Measurements from ENCODE around the gene SNX27.

The SNX27 gene

DNA sequence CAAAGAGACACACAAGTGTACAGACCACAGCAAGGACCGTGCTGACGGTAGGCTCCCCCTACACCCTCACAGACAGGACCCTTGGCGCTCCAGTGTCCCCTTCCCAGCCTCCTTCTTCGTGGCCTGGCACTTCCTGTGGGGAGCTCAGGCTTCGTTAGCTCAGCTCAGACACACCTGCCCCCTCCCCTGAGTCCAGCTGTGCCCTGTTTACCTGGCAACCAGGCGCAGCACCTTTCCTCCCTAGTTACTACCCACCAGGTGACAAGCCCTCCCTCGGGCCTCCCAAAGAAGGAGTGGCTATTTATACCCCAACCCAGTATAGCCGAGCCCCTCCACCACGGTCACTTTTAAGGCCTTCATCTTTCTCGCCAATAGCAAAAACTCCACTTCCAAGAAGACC lies 100.1 kb downstream of the SNX27 start:
- TF ChIP-seq, protein P1, sequence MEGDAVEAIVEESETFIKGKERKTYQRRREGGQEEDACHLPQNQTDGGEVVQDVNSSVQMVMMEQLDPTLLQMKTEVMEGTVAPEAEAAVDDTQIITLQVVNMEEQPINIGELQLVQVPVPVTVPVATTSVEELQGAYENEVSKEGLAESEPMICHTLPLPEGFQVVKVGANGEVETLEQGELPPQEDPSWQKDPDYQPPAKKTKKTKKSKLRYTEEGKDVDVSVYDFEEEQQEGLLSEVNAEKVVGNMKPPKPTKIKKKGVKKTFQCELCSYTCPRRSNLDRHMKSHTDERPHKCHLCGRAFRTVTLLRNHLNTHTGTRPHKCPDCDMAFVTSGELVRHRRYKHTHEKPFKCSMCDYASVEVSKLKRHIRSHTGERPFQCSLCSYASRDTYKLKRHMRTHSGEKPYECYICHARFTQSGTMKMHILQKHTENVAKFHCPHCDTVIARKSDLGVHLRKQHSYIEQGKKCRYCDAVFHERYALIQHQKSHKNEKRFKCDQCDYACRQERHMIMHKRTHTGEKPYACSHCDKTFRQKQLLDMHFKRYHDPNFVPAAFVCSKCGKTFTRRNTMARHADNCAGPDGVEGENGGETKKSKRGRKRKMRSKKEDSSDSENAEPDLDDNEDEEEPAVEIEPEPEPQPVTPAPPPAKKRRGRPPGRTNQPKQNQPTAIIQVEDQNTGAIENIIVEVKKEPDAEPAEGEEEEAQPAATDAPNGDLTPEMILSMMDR (conservative IDR thresholded peaks at IDR 0.05; ENCODE audit: control insufficient read depth, insufficient read depth, low read depth, low read length) = no peak
- no peak for DNase-seq (ENCODE audit: low read depth)

DNA sequence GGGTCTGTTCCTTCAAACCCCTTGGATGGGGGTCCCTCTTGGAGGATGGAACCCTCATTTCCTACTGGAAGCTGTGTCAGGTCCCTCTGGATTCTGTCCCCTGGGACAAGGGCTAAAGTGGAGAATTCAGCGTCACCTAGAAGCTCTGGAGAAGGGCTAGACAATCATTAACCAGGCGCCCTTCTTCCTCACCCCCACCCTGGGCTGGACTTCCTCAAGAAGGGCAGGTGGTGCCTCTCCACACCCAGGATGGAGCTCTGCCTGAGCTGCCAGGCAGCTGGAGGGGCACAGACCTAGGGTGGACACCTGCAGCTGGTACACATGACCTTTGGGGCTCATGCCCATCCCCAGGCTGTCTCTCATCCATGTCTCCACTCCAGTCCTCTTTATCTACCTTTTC lies 101.2 kb downstream of the SNX27 start:
- TF ChIP-seq, protein P1 (conservative IDR thresholded peaks at IDR 0.05; ENCODE audit: control insufficient read depth, insufficient read depth, low read depth, low read length) = no peak
- no peak for DNase-seq (ENCODE audit: low read depth)
- H3K4me3 ChIP-seq (ENCODE audit: control insufficient read depth, low read depth, low read length) = no peak overlapping the region

More for the DNA sequence above, 100.1 kb downstream of the SNX27 start:
- no peak overlapping the region for H3K4me3 ChIP-seq (ENCODE audit: control insufficient read depth, low read depth, low read length)

DNA sequence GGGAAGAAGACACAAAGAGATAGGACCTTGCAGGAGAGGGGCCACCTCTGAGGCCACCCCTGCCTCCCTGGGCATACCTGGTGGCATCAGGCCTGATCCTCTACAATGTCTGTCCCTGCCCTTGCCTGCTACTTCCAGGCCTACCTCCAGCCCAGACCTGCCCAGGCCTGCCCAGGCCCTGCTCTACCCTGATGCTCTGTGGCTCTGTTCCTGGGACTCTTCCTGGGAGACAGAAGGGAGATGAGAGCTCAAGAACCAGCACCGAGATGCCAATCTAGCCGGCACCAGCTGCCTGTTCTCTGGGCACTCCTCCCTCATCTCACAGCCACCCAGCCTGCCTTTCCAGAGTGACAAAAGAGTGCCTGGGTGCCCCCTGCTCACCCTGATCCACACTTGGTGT lies 102.0 kb downstream of the SNX27 start:
- DNase-seq (ENCODE audit: low read depth) = no peak
- no peak overlapping the region for H3K4me3 ChIP-seq (ENCODE audit: control insufficient read depth, low read depth, low read length)
- TF ChIP-seq, protein P1 (conservative IDR thresholded peaks at IDR 0.05; ENCODE audit: control insufficient read depth, insufficient read depth, low read depth, low read length) = no peak

DNA sequence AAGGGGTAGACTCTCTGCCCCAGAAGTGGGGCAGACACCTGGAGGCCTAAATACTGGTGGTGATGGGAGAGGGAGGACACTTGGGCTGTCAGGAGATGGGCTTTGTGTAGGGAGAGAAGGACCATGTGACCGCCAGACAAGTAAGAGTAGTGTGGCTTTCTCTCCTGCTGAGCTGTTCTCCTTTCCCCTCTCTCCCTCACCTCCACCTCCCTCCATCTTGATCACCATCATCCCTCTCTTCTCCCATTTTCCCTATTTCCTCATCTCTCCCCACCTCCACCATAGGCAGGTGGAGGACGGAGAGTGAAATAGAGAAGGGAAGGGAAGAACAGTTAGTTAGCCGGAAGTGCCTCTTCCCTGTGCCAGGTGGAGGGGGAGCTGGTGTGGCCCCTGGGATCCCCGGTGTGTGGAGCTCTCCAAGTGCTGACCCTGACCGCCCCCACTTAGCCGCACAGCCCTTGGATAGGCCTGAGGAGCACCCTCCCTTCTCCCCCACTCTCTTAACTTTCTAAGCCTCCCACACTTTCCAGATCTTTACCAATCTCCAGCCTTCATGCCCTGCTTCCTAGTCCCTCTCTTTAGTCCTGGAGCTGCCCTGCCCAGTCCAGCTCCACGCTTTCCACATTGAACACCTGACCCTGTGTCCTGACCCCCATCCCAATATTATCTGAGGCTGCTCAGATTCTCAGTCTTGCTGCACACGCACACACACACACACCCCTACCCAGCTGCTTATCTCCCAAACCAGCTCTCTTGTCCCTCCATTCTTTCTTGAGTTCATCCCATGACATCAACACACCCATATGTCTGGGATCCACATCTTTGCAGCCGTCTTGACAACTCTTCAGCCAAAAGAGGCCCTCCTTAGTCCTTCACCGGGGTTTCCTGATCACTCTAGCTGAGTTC lies 103.2 kb downstream of the SNX27 start:
- TF ChIP-seq, protein P1 (conservative IDR thresholded peaks at IDR 0.05; ENCODE audit: control insufficient read depth, insufficient read depth, low read depth, low read length) = no peak
- no peak overlapping the region for H3K4me3 ChIP-seq (ENCODE audit: control insufficient read depth, low read depth, low read length)
- DNase-seq (ENCODE audit: low read depth) = no peak

DNA sequence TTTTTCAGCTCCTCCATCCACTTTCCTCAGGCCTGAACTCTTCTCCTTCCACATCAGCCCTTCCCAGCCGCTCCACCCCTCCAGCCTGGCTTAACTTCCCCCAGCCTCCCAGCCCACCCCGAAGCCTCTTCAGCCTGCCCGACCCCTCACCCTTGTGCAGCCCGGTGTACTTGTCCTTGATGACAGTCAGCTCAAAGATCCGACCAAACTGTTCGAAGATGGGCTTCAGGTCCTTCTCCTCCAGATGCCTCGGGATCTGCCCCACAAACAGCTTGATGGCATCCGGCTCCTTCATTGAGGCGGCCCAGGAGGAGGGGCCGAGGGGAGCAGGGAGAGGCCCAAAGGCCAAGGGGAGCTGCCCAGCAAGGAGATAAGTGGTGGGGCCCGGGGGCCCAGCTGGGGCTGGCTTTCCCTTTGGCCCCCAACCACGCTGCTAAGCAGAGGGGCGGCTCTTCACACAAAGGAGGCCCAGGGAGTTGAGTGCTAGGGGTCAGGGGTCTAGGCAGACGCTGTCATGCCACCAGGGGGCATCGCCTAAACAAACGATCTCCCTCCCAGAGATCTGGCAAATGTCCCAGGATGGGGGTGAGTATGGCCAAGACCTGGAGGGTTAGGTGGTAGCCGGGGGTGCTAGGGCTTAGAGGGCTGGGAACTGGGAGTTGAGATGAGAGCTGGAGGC lies 104.0 kb downstream of the SNX27 start:
- H3K4me3 ChIP-seq (ENCODE audit: control insufficient read depth, low read depth, low read length) = no peak overlapping the region
- no peak for DNase-seq (ENCODE audit: low read depth)
- TF ChIP-seq, protein P1 (conservative IDR thresholded peaks at IDR 0.05; ENCODE audit: control insufficient read depth, insufficient read depth, low read depth, low read length) = no peak

DNA sequence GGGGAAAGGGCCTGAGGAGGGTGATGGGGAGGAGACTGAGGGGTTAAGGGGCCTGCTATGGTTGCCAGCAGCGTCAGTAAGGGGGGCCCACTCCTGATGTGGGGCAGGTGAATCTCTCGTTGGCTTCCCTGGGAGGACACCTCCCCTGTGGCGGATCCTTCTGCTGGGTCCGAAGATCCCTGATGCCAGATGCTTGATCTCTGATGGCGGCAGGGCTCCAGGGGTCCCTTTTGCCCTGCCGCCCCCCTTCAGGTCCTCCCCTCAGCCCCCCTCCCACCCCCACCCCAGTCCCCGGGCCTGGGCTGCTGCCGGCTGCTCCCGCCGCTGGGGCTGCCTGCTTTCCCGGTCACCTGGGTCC lies 104.5 kb downstream of the SNX27 start:
- H3K4me3 ChIP-seq (ENCODE audit: control insufficient read depth, low read depth, low read length) = no peak overlapping the region
- no peak for DNase-seq (ENCODE audit: low read depth)
- TF ChIP-seq, protein P1 (conservative IDR thresholded peaks at IDR 0.05; ENCODE audit: control insufficient read depth, insufficient read depth, low read depth, low read length) = no peak

Measured in fibroblast of mammary gland (primary cell).